Smooth muscle cell of bladder (primary cell): ENCODE measurements around the gene SYTL3. TPM values are rescaled to one million over a fixed set of nuclear protein-coding genes. Genes with fewer than 3 reads are reported as not detected.

ENCODE experiments used
- total RNA-seq: library from RNA; depleted of rRNA; stranded (reverse); fragments of >200 nt; gene quantifications from 2 replicates; pipeline ENCODE4 v1.2.3, GENCODE V29; 2014

Gene SYTL3, protein sequence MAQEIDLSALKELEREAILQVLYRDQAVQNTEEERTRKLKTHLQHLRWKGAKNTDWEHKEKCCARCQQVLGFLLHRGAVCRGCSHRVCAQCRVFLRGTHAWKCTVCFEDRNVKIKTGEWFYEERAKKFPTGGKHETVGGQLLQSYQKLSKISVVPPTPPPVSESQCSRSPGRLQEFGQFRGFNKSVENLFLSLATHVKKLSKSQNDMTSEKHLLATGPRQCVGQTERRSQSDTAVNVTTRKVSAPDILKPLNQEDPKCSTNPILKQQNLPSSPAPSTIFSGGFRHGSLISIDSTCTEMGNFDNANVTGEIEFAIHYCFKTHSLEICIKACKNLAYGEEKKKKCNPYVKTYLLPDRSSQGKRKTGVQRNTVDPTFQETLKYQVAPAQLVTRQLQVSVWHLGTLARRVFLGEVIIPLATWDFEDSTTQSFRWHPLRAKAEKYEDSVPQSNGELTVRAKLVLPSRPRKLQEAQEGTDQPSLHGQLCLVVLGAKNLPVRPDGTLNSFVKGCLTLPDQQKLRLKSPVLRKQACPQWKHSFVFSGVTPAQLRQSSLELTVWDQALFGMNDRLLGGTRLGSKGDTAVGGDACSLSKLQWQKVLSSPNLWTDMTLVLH
- total RNA-seq: 2.4 and 4.2 TPM in 2 replicates

DNA sequence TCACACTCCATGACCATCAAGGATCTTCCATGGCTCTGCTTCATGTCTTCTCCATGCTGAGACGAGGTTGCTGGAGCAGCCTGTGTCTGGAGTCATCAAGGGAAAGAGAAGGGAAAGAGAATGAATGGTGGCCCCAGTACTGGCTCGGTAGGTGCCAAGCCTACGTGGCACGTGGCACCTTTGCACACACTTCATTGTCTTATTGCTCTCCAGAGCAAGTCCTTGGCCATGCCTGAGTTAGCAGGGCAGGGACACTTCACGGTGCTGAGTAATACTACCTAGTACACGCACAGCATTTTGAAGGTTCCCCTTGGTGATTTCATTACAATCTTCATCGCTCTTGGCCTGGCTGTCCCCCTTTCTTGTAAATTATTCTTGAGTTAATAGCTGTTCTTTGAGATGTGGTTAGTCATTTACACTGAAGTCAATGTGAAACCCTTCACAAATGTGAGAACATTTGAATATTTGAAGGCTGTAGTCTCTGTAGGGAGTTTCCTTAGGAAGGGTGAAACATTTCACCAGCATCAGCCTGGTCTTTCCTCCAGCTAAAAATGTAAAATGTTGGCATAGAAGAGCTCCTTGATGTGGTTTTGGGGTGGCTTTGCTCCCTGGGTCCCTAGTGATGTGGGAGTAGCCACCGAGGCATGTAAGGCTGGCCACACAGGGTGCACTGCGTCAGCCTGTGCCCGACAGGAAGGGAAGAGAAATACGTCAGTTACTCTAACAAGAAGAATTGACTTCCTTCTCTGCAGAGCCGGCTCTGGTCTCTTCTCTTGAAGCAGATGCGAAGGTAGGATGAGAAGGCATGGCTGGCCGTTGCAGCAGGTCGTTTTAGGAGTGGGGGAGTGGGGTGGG lies at the start of gene SYTL3:
SYTL3 (plus strand) TSS at position 766 of the 855 bp plus-strand sequence. CDS start 13,215 bp downstream, outside the sequence.

DNA sequence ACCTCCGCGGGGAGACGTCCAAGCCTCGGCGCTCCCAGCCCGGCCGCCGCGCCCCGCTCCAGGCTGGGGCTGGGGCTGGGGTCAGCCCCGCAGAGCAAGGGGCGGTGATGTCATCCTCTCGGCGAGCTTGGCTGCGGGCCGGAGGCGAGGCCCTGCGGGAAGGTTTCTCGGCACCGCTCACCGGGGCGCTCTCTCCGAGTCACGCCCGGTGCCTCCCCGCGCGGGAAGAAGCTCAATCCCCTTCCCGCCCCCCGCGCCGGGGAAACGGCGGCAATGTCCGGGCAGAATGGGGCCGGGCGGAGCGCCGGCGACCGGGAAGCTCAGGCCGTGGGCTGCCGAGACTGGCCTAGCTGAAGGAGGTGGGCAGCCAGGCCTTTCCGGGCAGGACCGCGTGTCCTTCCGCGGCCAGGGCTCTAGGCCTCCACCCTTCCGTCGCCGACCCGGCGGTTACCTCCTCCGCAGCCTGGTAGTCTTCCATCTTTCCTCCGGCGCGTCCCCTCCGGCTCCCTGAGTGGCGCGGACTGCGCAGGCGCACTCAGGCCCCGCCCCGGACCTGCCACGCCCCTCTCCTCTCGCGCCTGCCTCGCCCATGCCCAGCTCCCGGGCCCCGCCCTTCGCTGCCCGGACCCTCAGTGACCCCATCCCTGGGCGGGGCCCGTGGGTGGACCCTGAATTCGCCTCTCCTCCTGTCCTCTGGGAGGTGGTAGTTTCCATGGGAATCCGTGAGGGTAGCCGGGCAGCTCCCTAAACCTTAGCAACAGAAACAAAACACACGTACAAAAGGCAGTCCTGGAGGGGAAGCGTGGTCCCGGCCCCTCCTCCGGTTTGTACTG lies 5.4 kb upstream of the SYTL3 start, which contains the start of gene DYNLT1:
DYNLT1 (minus strand) TSS at position 513 of the 833 bp plus-strand sequence; CDS start at position 478, 35 bp downstream.

Other genes with a start within 250 kb of the SYTL3 start
- 42.2 and 46.5 TPM in 2 replicates for gene TMEM181, start 90.0 kb upstream of the SYTL3 start, total RNA-seq
- 75.1 and 122 TPM in 2 replicates for gene DYNLT1, start 5.3 kb upstream of the SYTL3 start, total RNA-seq
- gene EZR, start 169.3 kb downstream of the SYTL3 start, total RNA-seq: 64.1 and 95.3 TPM in 2 replicates